ENCODE results near the gene RGS5. TPM values are rescaled to one million over a fixed set of nuclear protein-coding genes. Genes with fewer than 3 reads are reported as not detected.

The RGS5 gene
- total RNA-seq, 1 donor from 2014 or later = 6.9 TPM

DNA sequence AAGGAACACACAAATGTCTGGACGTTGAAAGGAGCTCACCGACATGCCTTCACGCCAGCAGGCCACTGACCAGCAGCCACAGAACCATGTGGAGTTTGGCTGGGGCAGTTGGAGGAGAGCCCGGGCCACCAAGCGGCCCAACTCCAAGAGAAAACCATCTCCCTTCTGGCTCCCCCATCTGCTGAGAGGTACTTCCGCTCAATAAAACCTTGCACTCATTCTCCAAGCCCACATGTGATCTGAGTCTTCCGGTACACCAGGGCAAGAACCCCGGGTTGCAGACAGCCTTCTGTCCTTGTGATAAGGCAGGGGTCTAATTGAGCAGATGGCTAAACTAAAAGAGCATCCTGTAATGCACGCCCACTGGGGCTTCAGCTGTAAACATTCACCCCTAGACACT lies 109.1 kb downstream of the RGS5 start:
- FAIRE-seq (no peak), DNase-seq (ENCODE audit: low spot score in 2 of 2) (no peak)

DNA sequence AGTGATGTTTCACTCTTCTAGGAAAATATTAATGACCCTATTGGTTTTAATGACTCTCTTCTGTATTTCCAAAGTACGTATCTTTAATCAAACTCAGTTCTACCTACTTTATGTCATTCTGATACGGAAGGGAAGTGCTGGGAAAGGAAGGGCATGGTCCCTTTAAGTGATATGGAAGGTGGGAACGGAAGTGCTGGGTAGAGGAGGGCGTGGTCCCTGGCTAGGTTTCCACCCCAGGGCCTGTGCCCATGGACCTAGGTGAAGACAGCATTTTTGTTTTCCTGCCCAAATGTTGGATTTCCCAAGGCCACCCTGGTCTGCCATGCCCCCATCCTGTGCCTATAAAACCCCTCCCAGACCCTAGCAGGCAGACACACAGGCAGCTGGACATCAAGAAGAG lies 109.5 kb downstream of the RGS5 start:
- no peak for DNase-seq (ENCODE audit: low spot score in 2 of 2)
- FAIRE-seq = no peak

Other genes starting within 250 kb of the RGS5 start
- 7.3 TPM for gene RGS4, start 133.6 kb downstream of the RGS5 start, total RNA-seq
- 3.3 TPM for gene NUF2, start 119.0 kb upstream of the RGS5 start, total RNA-seq

Measured in frontal cortex (tissue), 4 donors.